ENCODE results near the gene GRXCR1. TPM values are rescaled to one million over a fixed set of nuclear protein-coding genes. Genes with fewer than 3 reads are reported as not detected.

Gene GRXCR1
- polyA plus RNA-seq, 2 of the 4 experiments (the other 2 are of a cell fraction), result not detected

DNA sequence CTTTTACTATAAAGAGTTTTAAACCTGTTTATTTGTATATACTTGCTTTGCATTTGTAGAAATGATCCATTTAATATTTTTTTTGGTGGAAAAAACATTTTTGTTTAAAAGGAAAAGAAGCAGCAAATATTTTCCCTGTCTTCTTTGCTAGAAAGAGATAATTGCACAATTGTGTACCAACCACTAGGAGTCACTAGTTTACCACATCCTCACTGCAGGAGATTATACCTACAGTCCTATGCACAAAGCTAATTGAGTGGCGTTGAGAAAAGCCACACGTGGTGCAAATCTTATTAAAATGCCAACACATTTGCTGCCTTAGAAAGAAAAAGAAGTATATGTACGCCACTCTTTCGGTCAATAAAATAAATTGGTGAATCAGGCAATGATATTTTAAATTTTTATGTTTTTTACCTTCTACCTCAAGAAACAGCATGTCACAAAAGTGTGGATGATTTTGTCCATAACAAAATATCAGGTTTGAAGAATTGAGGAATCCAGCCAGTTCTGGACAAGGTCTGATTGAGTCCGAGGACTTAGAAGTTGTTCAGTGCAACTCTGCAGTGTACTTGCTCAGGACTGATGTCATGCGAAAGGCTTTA is 102.9 kb downstream of the GRXCR1 start:
- H3K9me3 ChIP-seq, result no peaks in the 10 kb centered on the region
- WGBS (ENCODE audit: missing lambda C conversion rate), result 22% methylated on average over 6 of the region's 6 CpGs
- FAIRE-seq (no peak), DNase-seq (ENCODE audit: low read depth in 1 of 2, low spot score in 1 of 2) (peak; percentile 3 to 11), ATAC-seq (no peak)
- no peak overlapping the region for H3K27ac ChIP-seq
- TF ChIP-seq, protein P1, sequence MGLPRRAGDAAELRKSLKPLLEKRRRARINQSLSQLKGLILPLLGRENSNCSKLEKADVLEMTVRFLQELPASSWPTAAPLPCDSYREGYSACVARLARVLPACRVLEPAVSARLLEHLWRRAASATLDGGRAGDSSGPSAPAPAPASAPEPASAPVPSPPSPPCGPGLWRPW (IDR thresholded peaks at IDR 0.05), result no peak
- TF ChIP-seq CEBPB (IDR thresholded peaks at IDR 0.05) (peak in 1 of 2 experiments; percentile 43; a peak in 1 of 4 replicates), RAD21 (conservative IDR thresholded peaks at IDR 0.05 in 1 of 2, IDR thresholded peaks at IDR 0.05 in 1 of 2) (peak in 1 of 2 experiments; percentile 50; a peak in 3 of 5 replicates)
- TF ChIP-seq, protein P2, sequence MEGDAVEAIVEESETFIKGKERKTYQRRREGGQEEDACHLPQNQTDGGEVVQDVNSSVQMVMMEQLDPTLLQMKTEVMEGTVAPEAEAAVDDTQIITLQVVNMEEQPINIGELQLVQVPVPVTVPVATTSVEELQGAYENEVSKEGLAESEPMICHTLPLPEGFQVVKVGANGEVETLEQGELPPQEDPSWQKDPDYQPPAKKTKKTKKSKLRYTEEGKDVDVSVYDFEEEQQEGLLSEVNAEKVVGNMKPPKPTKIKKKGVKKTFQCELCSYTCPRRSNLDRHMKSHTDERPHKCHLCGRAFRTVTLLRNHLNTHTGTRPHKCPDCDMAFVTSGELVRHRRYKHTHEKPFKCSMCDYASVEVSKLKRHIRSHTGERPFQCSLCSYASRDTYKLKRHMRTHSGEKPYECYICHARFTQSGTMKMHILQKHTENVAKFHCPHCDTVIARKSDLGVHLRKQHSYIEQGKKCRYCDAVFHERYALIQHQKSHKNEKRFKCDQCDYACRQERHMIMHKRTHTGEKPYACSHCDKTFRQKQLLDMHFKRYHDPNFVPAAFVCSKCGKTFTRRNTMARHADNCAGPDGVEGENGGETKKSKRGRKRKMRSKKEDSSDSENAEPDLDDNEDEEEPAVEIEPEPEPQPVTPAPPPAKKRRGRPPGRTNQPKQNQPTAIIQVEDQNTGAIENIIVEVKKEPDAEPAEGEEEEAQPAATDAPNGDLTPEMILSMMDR (IDR thresholded peaks at IDR 0.05), result peak; percentile 38; the same call in 2 of the 3 replicates
- no peak overlapping the region for H3K4me2 ChIP-seq
- H3K4me1 ChIP-seq, result no peaks in the 10 kb centered on the region
- no peak overlapping the region for H3K4me3 ChIP-seq
- ChIA-PET POLR2A (no interaction called here), CTCF (interaction anchor here (0.6 kb wide), 1 partner anchor 1638 kb away, joined by 3 read pairs; no protein-coding TSS in a partner anchor)

GRCh38 chr4:43008793-43009192 is 116.3 kb downstream of the GRXCR1 start:
- Histone ChIP-seq H3K4me1 (no peaks in the 10 kb centered on the region), H3K4me2 (no peak overlapping the region), H3K4me3 (no peak overlapping the region), H3K27ac (no peak overlapping the region), H3K9me3 (no peaks in the 10 kb centered on the region)
- WGBS (ENCODE audit: missing lambda C conversion rate), result 0% methylated on average over 1 of the region's 1 CpG
- CTCF ChIA-PET, result no interaction called here
- POLR2A ChIA-PET, result no interaction called here
- ATAC-seq (no peak), FAIRE-seq (no peak), DNase-seq (ENCODE audit: low read depth in 1 of 2, low spot score in 1 of 2) (no peak)
- no peak for TF ChIP-seq SREBF2 (IDR thresholded peaks at IDR 0.05)

DNA sequence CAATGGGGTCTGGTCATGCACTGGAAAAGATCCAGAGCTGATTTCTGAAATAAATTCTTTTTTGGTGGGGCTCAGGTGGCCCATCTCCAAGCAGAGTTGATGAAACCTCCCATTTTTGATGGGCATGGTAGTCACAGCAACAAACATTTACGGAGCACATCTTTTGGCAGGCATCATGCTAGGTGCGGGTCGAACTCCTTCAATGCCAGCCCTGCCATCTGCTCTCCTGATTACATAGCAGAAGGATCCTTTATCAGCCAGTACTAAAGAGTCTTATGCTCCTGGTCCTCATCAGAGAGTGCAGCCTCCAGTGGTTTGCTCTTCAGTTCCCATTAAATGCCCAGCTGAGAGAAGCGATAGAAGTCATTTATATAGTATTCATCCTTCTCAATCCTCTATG is 121.7 kb downstream of the GRXCR1 start:
- no peak overlapping the region for H3K4me3 ChIP-seq
- DNase-seq (ENCODE audit: low read depth in 1 of 2, low spot score in 1 of 2), result no peak
- H3K9me3 ChIP-seq, result no peaks in the 10 kb centered on the region
- CTCF ChIA-PET, result no interaction called here
- WGBS (ENCODE audit: missing lambda C conversion rate), result 7% methylated on average over 2 of the region's 4 CpGs
- H3K4me2 ChIP-seq, result no peak overlapping the region
- POLR2A ChIA-PET, result no interaction called here
- ATAC-seq, result no peak
- no peak for FAIRE-seq
- no peaks in the 10 kb centered on the region for H3K4me1 ChIP-seq
- no peak overlapping the region for H3K27ac ChIP-seq
- TF ChIP-seq, protein P1 (IDR thresholded peaks at IDR 0.05), result no peak
- TF ChIP-seq NFE2L2 (conservative IDR thresholded peaks at IDR 0.05; ENCODE audit: low read length) (no peak), FOSB (CRISPR knock-in tag; IDR thresholded peaks at IDR 0.05) (no peak), EP300 (IDR thresholded peaks at IDR 0.05) (no peak), SREBF2 (IDR thresholded peaks at IDR 0.05) (no peak), HMGXB4 (CRISPR knock-in tag; IDR thresholded peaks at IDR 0.05; ENCODE audit: borderline replicate concordance) (no peak), MAFK (IDR thresholded peaks at IDR 0.05; ENCODE audit: partially characterized antibody) (no peak), ATOH8 (CRISPR knock-in tag; IDR thresholded peaks at IDR 0.05; ENCODE audit: low read depth) (no peak), NPAS2 (CRISPR knock-in tag; IDR thresholded peaks at IDR 0.05; ENCODE audit: borderline replicate concordance) (no peak), HDAC2 (IDR thresholded peaks at IDR 0.05) (no peak), CHD4 (IDR thresholded peaks at IDR 0.05; ENCODE audit: borderline replicate concordance) (no peak), ZC3H11A (IDR thresholded peaks at IDR 0.05) (no peak), ZFP36 (IDR thresholded peaks at IDR 0.05; ENCODE audit: borderline replicate concordance, partially characterized antibody) (no peak)
- TF ChIP-seq, protein P3, sequence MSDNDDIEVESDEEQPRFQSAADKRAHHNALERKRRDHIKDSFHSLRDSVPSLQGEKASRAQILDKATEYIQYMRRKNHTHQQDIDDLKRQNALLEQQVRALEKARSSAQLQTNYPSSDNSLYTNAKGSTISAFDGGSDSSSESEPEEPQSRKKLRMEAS (IDR thresholded peaks at IDR 0.05), result no peak
- TF ChIP-seq, protein P4, sequence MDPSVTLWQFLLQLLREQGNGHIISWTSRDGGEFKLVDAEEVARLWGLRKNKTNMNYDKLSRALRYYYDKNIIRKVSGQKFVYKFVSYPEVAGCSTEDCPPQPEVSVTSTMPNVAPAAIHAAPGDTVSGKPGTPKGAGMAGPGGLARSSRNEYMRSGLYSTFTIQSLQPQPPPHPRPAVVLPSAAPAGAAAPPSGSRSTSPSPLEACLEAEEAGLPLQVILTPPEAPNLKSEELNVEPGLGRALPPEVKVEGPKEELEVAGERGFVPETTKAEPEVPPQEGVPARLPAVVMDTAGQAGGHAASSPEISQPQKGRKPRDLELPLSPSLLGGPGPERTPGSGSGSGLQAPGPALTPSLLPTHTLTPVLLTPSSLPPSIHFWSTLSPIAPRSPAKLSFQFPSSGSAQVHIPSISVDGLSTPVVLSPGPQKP (IDR thresholded peaks at IDR 0.05; ENCODE audit: low read depth, low read length), result no peak

Measured in A549 (cell line).